Activated T-helper 2 cell treated with anti-CD3 and anti-CD28 coated beads, Interferon-gamma antibody, Interleukin-2, Interleukin-4, amounts not matched to agents 10 μg/mL and 5 μg/mL and 100 μg/mL, durations not matched to agents 14 hours and 24 hours and 36 hours (primary cell): ENCODE measurements around the gene SORCS2. TPM values are rescaled to one million over a fixed set of nuclear protein-coding genes. Genes with fewer than 3 reads are reported as not detected.

Experiments used
- DNase-seq: peaks from one replicate; pipeline ENCODE4 v3.0.0; 2021; ENCODE audit warnings: low spot score
- H3K27ac Mint-ChIP-seq: one replicate; pipeline ENCODE4 v1.8.0; 2021; ENCODE audit warnings: mixed read lengths
- H3K27me3 Mint-ChIP-seq: one replicate; pipeline ENCODE4 v1.8.0; 2021; ENCODE audit warnings: low read depth, mixed read lengths
- H3K36me3 Mint-ChIP-seq: one replicate; pipeline ENCODE4 v1.8.0; 2021; ENCODE audit warnings: low read depth, mixed read lengths
- H3K4me1 Mint-ChIP-seq: one replicate; pipeline ENCODE4 v1.8.0; 2021; ENCODE audit warnings: low read depth, mixed read lengths
- H3K4me3 Mint-ChIP-seq: one replicate; pipeline ENCODE4 v1.8.0; 2021; ENCODE audit warnings: low read depth, mild to moderate bottlenecking, moderate library complexity, mixed read lengths
- H3K9me3 Mint-ChIP-seq: one replicate; pipeline ENCODE4 v1.8.0; 2021; ENCODE audit warnings: mixed read lengths
- intact Hi-C: fragments of 100-400 bp; cut with micrococcal nuclease; formaldehyde crosslinking; loops from one replicate; pipeline ENCODE4 v1.15.1; 2023
- total RNA-seq: library from RNA; stranded (reverse); gene quantifications from 2 replicates; pipeline ENCODE4 v1.2.3, GENCODE V29; 2022

The SORCS2 gene
- total RNA-seq, 1 donor from 2014 or later = 0.02 TPM

GRCh38 chr4:7465017-7465416 lies 272.7 kb downstream of the SORCS2 start:
- Mint-ChIP-seq H3K9me3 (no peaks in the 10 kb centered on the region), H3K27ac (no peak overlapping the region), H3K36me3 (no peaks in the 10 kb centered on the region), H3K27me3 (no peaks in the 10 kb centered on the region), H3K4me3 (no peak overlapping the region), H3K4me1 (no peaks in the 10 kb centered on the region)
- intact Hi-C loops = no loop called here
- DNase-seq = no peak

- Mint-ChIP-seq H3K4me1 (no peaks in the 10 kb centered on the region), H3K27me3 (no peaks in the 10 kb centered on the region), H3K36me3 (no peaks in the 10 kb centered on the region), H3K27ac (no peak overlapping the region), H3K9me3 (no peaks in the 10 kb centered on the region), H3K4me3 (no peak overlapping the region)
- DNase-seq = no peak
- intact Hi-C loops = no loop called here
Observed at GRCh38 chr4:7466215-7466614, 273.9 kb downstream of the SORCS2 start.

- no peak overlapping the region for H3K4me3 Mint-ChIP-seq
- H3K36me3 Mint-ChIP-seq = no peaks in the 10 kb centered on the region
- no peak overlapping the region for H3K27ac Mint-ChIP-seq
- H3K27me3 Mint-ChIP-seq = peaks cover under 1% of the 10 kb centered on the region
- H3K4me1 Mint-ChIP-seq = no peaks in the 10 kb centered on the region
- H3K9me3 Mint-ChIP-seq = no peaks in the 10 kb centered on the region
- no peak for DNase-seq
- intact Hi-C loops = no loop called here
Observed at GRCh38 chr4:7466904-7467303, 274.6 kb downstream of the SORCS2 start.

- intact Hi-C loops = no loop called here
- Mint-ChIP-seq H3K4me1 (no peaks in the 10 kb centered on the region), H3K27me3 (peaks cover 5% of the 10 kb centered on the region), H3K9me3 (no peaks in the 10 kb centered on the region), H3K4me3 (no peak overlapping the region), H3K36me3 (no peaks in the 10 kb centered on the region), H3K27ac (no peak overlapping the region)
- no peak for DNase-seq
Observed at GRCh38 chr4:7467471-7467870, 275.1 kb downstream of the SORCS2 start.

DNA sequence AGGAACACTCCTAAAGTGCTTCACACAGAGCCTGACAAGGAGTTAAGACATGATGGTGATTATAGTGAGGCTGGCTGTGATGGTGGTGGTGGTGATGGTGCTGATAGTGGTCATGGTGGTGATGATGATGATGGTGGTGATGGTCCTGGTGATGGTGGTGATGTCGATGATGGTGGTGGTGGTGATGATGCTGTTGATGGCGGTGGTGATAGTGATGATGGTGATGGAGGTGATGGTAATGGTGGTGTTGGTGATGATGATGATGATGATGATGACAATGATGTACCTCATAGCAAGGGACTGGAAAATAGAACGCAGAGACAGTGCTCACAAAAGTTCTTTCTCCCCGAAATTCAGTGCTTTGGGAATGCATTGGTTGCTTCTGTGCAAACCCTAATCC lies 276.7 kb downstream of the SORCS2 start:
- Mint-ChIP-seq H3K36me3 (no peaks in the 10 kb centered on the region), H3K27me3 (peaks cover 5% of the 10 kb centered on the region), H3K9me3 (no peaks in the 10 kb centered on the region), H3K27ac (no peak overlapping the region), H3K4me3 (no peak overlapping the region), H3K4me1 (no peaks in the 10 kb centered on the region)
- DNase-seq = no peak
- intact Hi-C loops = no loop called here

GRCh38 chr4:7470111-7470510 lies 277.8 kb downstream of the SORCS2 start:
- Mint-ChIP-seq H3K4me1 (no peaks in the 10 kb centered on the region), H3K9me3 (no peaks in the 10 kb centered on the region), H3K27me3 (peaks cover 5% of the 10 kb centered on the region), H3K36me3 (no peaks in the 10 kb centered on the region), H3K27ac (no peak overlapping the region), H3K4me3 (no peak overlapping the region)
- DNase-seq = no peak
- intact Hi-C loops = no loop called here

DNA sequence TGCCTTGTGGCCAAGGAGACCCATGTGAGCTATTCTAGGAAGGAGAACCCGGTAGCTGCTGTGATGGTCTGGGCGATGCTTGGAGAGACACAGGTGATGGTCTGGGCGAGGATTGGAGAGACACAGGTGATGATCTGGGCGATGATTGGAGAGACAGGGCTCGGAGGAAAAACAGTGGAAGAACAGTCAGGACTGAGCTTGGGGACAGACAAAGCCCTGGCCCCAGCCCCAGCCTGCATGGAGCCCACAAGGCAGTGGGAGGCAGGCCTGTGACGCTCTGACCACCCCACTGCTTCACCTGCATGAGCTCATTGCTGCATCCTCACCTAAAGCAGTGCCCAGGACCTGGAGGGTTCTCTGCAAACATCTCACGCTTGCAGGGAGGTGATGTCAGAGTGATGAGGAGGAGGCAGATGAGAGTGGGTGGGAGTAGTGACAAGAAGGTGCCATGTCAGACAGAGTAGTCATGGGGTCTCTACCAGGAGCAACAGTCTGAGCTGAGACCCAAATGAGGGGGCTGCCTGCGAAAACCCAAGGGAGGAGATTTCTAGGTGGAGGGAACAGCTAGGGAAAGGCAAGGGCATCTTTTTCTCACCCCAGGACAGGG lies 278.3 kb downstream of the SORCS2 start:
- DNase-seq = no peak
- H3K4me3 Mint-ChIP-seq = no peak overlapping the region
- H3K27ac Mint-ChIP-seq = no peak overlapping the region
- peaks cover 5% of the 10 kb centered on the region for H3K27me3 Mint-ChIP-seq
- H3K9me3 Mint-ChIP-seq = no peaks in the 10 kb centered on the region
- no peaks in the 10 kb centered on the region for H3K4me1 Mint-ChIP-seq
- no peaks in the 10 kb centered on the region for H3K36me3 Mint-ChIP-seq
- intact Hi-C loops = no loop called here

DNA sequence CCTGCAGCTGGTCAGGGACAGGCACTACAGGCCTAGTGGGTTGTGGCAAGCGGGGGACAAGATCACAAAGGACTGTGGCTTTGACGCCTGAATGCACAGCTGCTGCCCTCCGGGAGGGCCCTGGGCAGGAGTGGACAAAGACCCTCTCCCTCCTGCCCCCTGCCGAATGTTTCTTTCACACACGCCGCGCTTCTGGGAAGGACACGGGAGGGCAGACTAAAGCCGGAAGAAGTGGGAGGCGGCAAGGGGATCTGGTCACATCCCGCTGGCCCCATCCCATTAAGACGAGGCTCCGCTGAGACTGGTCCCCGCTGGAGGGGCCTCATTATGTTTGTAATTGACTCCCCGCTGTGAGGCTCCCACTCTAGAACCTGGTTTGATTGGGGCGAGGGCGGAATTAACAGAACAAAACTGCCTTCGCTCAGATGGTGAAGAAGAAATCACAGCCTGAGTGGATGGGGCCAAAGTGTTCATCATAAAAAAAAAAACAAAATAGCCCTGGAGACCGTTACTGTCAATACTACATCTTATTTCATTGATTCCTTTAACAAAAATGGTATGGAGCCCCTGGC lies 280.2 kb downstream of the SORCS2 start:
- intact Hi-C loops = no loop called here
- peaks cover 5% of the 10 kb centered on the region for H3K27me3 Mint-ChIP-seq
- H3K4me3 Mint-ChIP-seq = no peak overlapping the region
- DNase-seq = no peak
- no peaks in the 10 kb centered on the region for H3K36me3 Mint-ChIP-seq
- H3K27ac Mint-ChIP-seq = no peak overlapping the region
- H3K9me3 Mint-ChIP-seq = no peaks in the 10 kb centered on the region
- no peaks in the 10 kb centered on the region for H3K4me1 Mint-ChIP-seq

DNA sequence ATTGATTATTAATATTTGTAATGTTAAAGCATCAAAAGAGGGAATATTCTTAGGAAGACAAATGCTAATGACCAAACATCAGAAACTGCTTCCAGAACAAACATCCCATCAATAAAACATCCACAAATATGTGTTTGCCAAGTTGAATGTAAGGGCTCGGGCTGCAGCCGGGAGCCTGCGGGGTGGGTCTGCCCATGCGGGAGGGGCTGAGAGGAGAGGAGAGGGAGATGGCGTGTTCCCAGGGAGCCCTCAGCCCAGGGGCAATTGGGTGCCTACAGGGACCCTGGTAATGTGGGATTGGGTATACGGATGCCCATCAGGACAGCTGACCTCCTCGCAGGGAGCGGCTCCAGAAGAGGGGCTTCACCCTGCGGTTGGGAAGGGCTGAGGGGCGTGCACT lies 280.7 kb downstream of the SORCS2 start:
- peaks cover 5% of the 10 kb centered on the region for H3K27me3 Mint-ChIP-seq
- no peak for DNase-seq
- H3K27ac Mint-ChIP-seq = no peak overlapping the region
- intact Hi-C loops = no loop called here
- no peaks in the 10 kb centered on the region for H3K4me1 Mint-ChIP-seq
- no peaks in the 10 kb centered on the region for H3K36me3 Mint-ChIP-seq
- no peak overlapping the region for H3K4me3 Mint-ChIP-seq
- no peaks in the 10 kb centered on the region for H3K9me3 Mint-ChIP-seq

DNA sequence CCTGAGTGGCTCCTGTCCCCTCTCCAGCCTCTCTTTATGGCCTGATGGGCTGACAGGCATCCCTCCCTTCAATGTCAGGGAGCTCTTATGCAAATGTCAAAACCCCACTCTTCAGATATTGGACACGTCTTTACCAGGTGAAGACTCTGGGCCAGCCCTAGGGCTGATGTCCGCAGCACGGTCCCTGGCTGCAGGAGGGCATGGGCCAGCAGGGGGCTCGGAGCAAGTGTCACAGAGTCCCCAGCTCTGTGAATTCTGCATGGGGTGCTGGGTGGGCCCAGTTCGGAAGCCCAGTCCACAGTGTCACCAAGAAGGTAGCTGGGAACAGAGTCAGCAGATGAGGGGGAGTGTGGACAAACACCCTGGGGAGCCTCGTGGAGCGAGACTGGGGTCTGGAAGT lies 282.0 kb downstream of the SORCS2 start:
- Mint-ChIP-seq H3K36me3 (no peaks in the 10 kb centered on the region), H3K27me3 (peaks cover 5% of the 10 kb centered on the region), H3K27ac (no peak overlapping the region), H3K4me1 (no peaks in the 10 kb centered on the region), H3K9me3 (no peaks in the 10 kb centered on the region), H3K4me3 (no peak overlapping the region)
- DNase-seq = no peak
- intact Hi-C loops = no loop called here

DNA sequence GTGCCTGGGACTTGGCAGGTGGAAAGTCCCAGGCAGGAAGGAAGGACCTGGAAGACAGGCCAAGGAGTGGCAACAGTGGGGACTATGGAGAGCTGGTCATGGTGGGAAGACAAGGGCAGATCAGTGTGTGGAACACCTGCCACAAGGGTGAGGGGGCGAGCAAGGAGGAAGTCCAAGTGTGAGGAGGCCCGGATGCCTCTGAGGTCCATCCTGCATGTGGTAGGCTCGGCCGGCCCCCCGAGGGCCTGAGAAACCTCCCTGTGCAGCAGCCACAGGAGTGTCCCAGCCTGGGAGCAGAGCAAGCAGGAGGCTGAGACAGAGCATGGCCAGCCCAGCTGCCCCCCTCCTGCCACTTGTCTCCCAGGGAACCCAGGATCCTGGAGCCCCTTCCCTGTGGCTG lies 282.9 kb downstream of the SORCS2 start:
- Mint-ChIP-seq H3K4me3 (no peak overlapping the region), H3K4me1 (no peaks in the 10 kb centered on the region), H3K36me3 (no peaks in the 10 kb centered on the region), H3K27ac (no peak overlapping the region), H3K27me3 (peaks cover 5% of the 10 kb centered on the region), H3K9me3 (no peaks in the 10 kb centered on the region)
- DNase-seq = no peak
- intact Hi-C loops = no loop called here

GRCh38 chr4:7476820-7477219 lies 284.5 kb downstream of the SORCS2 start:
- H3K4me1 Mint-ChIP-seq = no peaks in the 10 kb centered on the region

DNA sequence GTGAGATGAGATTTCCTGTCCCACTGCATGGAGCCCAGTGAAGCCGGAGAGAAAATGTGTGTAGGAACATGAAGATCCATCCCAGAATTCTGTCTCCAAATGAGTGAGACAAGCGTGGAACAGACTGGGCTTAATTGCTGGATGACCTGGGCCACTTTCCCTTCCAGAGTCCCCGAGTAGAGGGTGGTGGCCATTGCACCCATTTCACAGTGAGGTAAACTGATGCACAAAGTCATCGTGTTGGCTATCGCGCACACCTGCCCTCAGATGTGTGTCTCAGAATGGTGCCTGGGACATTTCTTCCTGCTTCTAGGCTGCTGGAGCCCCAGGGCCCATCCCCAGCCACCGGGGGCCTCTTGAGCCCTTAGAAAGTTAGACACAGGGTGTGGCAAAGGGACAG lies 285.4 kb downstream of the SORCS2 start:
- Mint-ChIP-seq H3K4me3 (no peak overlapping the region), H3K27ac (no peak overlapping the region), H3K9me3 (no peaks in the 10 kb centered on the region), H3K27me3 (no peaks in the 10 kb centered on the region), H3K36me3 (no peaks in the 10 kb centered on the region), H3K4me1 (no peaks in the 10 kb centered on the region)
- intact Hi-C loops = no loop called here
- no peak for DNase-seq

More at GRCh38 chr4:7476820-7477219, 284.5 kb downstream of the SORCS2 start:
- H3K36me3 Mint-ChIP-seq = no peaks in the 10 kb centered on the region
- intact Hi-C loops = no loop called here
- H3K9me3 Mint-ChIP-seq = no peaks in the 10 kb centered on the region
- peaks cover 5% of the 10 kb centered on the region for H3K27me3 Mint-ChIP-seq
- H3K4me3 Mint-ChIP-seq = no peak overlapping the region
- no peak overlapping the region for H3K27ac Mint-ChIP-seq
- DNase-seq = no peak

- Mint-ChIP-seq H3K4me3 (no peak overlapping the region), H3K4me1 (no peaks in the 10 kb centered on the region), H3K36me3 (no peaks in the 10 kb centered on the region), H3K27ac (no peak overlapping the region), H3K27me3 (no peaks in the 10 kb centered on the region), H3K9me3 (no peaks in the 10 kb centered on the region)
- intact Hi-C loops = no loop called here
- no peak for DNase-seq
Observed at GRCh38 chr4:7478665-7479064, 286.3 kb downstream of the SORCS2 start.
